ENCODE data around the gene ZNF346.

Gene ZNF346

DNA sequence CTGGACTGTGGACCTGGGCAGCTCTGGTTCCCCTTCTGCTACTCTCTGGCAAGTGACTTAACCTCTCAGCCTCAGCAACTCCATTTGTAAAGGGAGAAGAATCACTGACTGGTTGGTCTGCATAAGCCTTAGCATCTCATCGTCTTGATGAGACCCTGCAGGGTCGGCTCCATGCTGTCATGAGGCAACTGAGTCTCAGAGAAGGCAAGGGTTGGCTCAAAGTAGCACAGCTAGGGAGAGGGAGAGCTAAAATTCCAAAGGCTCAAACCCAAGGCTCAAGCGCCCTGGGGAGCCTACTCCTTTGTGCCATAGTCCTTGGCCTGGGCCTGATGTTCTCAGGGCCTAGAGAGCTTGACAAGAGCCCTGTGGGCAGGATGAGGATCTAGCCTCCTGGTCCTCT is 68.7 kb downstream of the ZNF346 start (continued):
- TF ChIP-seq, protein P1, sequence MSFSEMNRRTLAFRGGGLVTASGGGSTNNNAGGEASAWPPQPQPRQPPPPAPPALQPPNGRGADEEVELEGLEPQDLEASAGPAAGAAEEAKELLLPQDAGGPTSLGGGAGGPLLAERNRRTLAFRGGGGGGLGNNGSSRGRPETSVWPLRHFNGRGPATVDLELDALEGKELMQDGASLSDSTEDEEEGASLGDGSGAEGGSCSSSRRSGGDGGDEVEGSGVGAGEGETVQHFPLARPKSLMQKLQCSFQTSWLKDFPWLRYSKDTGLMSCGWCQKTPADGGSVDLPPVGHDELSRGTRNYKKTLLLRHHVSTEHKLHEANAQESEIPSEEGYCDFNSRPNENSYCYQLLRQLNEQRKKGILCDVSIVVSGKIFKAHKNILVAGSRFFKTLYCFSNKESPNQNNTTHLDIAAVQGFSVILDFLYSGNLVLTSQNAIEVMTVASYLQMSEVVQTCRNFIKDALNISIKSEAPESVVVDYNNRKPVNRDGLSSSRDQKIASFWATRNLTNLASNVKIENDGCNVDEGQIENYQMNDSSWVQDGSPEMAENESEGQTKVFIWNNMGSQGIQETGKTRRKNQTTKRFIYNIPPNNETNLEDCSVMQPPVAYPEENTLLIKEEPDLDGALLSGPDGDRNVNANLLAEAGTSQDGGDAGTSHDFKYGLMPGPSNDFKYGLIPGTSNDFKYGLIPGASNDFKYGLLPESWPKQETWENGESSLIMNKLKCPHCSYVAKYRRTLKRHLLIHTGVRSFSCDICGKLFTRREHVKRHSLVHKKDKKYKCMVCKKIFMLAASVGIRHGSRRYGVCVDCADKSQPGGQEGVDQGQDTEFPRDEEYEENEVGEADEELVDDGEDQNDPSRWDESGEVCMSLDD (tag by site-specific recombination; IDR thresholded peaks at IDR 0.05) = no peak
- TF ChIP-seq, protein P2, sequence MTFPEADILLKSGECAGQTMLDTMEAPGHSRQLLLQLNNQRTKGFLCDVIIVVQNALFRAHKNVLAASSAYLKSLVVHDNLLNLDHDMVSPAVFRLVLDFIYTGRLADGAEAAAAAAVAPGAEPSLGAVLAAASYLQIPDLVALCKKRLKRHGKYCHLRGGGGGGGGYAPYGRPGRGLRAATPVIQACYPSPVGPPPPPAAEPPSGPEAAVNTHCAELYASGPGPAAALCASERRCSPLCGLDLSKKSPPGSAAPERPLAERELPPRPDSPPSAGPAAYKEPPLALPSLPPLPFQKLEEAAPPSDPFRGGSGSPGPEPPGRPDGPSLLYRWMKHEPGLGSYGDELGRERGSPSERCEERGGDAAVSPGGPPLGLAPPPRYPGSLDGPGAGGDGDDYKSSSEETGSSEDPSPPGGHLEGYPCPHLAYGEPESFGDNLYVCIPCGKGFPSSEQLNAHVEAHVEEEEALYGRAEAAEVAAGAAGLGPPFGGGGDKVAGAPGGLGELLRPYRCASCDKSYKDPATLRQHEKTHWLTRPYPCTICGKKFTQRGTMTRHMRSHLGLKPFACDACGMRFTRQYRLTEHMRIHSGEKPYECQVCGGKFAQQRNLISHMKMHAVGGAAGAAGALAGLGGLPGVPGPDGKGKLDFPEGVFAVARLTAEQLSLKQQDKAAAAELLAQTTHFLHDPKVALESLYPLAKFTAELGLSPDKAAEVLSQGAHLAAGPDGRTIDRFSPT (tag by site-specific recombination; IDR thresholded peaks at IDR 0.05) = no peak
- TF ChIP-seq OVOL3 (tag by site-specific recombination; IDR thresholded peaks at IDR 0.05) (no peak), ZNF837 (tag by site-specific recombination; IDR thresholded peaks at IDR 0.05) (no peak), ZNF473 (tag by site-specific recombination; IDR thresholded peaks at IDR 0.05) (no peak)
- TF ChIP-seq, protein P3, sequence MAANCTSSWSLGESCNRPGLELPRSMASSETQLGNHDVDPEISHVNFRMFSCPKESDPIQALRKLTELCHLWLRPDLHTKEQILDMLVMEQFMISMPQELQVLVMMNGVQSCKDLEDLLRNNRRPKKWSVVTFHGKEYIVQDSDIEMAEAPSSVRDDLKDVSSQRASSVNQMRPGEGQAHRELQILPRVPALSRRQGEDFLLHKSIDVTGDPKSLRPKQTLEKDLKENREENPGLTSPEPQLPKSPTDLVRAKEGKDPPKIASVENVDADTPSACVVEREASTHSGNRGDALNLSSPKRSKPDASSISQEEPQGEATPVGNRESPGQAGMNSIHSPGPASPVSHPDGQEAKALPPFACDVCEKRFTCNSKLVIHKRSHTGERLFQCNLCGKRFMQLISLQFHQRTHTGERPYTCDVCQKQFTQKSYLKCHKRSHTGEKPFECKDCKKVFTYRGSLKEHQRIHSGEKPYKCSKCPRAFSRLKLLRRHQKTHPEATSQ (tag by site-specific recombination; IDR thresholded peaks at IDR 0.05) = no peak
- TF ChIP-seq, protein P4, sequence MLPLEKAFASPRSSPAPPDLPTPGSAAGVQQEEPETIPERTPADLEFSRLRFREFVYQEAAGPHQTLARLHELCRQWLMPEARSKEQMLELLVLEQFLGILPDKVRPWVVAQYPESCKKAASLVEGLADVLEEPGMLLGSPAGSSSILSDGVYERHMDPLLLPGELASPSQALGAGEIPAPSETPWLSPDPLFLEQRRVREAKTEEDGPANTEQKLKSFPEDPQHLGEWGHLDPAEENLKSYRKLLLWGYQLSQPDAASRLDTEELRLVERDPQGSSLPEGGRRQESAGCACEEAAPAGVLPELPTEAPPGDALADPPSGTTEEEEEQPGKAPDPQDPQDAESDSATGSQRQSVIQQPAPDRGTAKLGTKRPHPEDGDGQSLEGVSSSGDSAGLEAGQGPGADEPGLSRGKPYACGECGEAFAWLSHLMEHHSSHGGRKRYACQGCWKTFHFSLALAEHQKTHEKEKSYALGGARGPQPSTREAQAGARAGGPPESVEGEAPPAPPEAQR (tag by site-specific recombination; IDR thresholded peaks at IDR 0.05) = no peak
- TF ChIP-seq, protein P5, sequence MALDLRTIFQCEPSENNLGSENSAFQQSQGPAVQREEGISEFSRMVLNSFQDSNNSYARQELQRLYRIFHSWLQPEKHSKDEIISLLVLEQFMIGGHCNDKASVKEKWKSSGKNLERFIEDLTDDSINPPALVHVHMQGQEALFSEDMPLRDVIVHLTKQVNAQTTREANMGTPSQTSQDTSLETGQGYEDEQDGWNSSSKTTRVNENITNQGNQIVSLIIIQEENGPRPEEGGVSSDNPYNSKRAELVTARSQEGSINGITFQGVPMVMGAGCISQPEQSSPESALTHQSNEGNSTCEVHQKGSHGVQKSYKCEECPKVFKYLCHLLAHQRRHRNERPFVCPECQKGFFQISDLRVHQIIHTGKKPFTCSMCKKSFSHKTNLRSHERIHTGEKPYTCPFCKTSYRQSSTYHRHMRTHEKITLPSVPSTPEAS (tag by site-specific recombination; IDR thresholded peaks at IDR 0.05) = no peak

DNA sequence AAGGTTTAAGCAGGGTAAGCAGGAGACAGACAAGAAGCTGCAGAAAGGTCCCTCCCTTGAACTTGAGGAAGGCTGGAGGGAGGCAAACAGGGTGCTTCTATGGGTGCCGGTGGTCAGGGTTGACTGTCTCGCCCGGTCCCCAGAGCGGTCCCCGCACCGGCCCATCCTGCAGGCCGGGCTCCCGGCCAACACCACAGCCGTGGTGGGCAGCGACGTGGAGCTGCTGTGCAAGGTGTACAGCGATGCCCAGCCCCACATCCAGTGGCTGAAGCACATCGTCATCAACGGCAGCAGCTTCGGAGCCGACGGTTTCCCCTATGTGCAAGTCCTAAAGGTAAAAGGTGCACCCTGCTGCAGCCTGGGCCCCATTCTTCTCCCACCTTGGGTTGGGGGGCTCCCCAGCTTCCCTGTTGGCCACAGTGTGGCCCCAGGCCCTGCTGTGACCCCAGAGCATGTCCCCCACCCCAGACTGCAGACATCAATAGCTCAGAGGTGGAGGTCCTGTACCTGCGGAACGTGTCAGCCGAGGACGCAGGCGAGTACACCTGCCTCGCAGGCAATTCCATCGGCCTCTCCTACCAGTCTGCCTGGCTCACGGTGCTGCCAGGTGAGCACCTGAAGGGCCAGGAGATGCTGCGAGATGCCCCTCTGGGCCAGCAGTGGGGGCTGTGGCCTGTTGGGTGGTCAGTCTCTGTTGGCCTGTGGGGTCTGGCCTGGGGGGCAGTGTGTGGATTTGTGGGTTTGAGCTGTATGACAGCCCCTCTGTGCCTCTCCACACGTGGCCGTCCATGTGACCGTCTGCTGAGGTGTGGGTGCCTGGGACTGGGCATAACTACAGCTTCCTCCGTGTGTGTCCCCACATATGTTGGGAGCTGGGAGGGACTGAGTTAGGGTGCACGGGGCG is 69.9 kb downstream of the ZNF346 start:
- Histone ChIP-seq H3K36me3 (ENCODE audit: control insufficient read depth in 2 of 2, insufficient read depth in 1 of 2, low read length in 2 of 2) (peaks cover 0 to 3% of the 10 kb centered on the region in 2 experiments; a peak in 1 of 3 replicates), H3K27ac (ENCODE audit: extremely low read depth, low read depth, low read length) (no peak overlapping the region), H3K9me3 (ENCODE audit: control insufficient read depth, insufficient read depth, low read depth, low read length) (no peaks in the 10 kb centered on the region), H3K4me3 (ENCODE audit: low read depth, low read length) (no peak overlapping the region), H3K4me1 (ENCODE audit: control insufficient read depth, insufficient read depth, low read length) (no peaks in the 10 kb centered on the region)
- ChIA-PET CTCF (interaction anchor here (1.5 kb wide), 1 partner anchor 21 kb away, joined by 5 read pairs; no protein-coding TSS in a partner anchor), POLR2A (no interaction called here)
- no peak for TF ChIP-seq ZNF660 (tag by site-specific recombination; IDR thresholded peaks at IDR 0.05)
- no peak for TF ChIP-seq ZFP37 (tag by site-specific recombination; IDR thresholded peaks at IDR 0.05)
- TF ChIP-seq ZNF837 (tag by site-specific recombination; IDR thresholded peaks at IDR 0.05) = no peak
- TF ChIP-seq ZNF558 (tag by site-specific recombination; IDR thresholded peaks at IDR 0.05) = no peak

Data from HEK293 (cell line).